RWPE2 (cell line): ENCODE measurements around the gene RAD21L1.
"Not testable (repeated sequence)": the region's sequence is repeated elsewhere in the genome, so short reads cannot be mapped to it uniquely, and the experiment has no call there.

Source experiments
- ATAC-seq: fragments of 200-7000 bp; cut with Tn5 transposase; 3 replicates; pipeline ENCODE4 v1.9.1; 2021; ENCODE audit warnings: low read depth
- DNase-seq: peaks from one replicate; pipeline ENCODE4 v3.0.0-alpha.2; 2020; ENCODE audit warnings: low spot score
- H3K27ac ChIP-seq: fragments of 450-650 bp; 2 replicates; pipeline ENCODE4 v1.5.1; 2017; ENCODE audit warnings: mild to moderate bottlenecking; ENCODE audit not compliant: poor library complexity, severe bottlenecking
- H3K27me3 ChIP-seq: fragments of 250-450 bp; sonication (Bioruptor Pico); 2 replicates; pipeline ENCODE4 v1.5.1; 2021; ENCODE audit warnings: mild to moderate bottlenecking, moderate library complexity; ENCODE audit not compliant: insufficient read depth, poor library complexity, severe bottlenecking
- H3K36me3 ChIP-seq: fragments of 250-450 bp; sonication (Bioruptor Pico); 2 replicates; pipeline ENCODE4 v1.5.1; 2020; ENCODE audit warnings: low read depth, mild to moderate bottlenecking, moderate library complexity
- H3K4me1 ChIP-seq: fragments of 250-450 bp; sonication (Bioruptor Pico); 2 replicates; pipeline ENCODE4 v1.5.1; 2021; ENCODE audit warnings: mild to moderate bottlenecking, moderate library complexity; ENCODE audit not compliant: insufficient read depth, poor library complexity, severe bottlenecking
- H3K4me3 ChIP-seq: fragments of 250-450 bp; sonication (Bioruptor Pico); 2 replicates; pipeline ENCODE4 v1.5.1; 2021; ENCODE audit warnings: mild to moderate bottlenecking, moderate library complexity; ENCODE audit not compliant: severe bottlenecking
- H3K9me3 ChIP-seq: fragments of 250-450 bp; sonication (Bioruptor Pico); 2 replicates; pipeline ENCODE4 v1.5.1; 2021; ENCODE audit warnings: mild to moderate bottlenecking, moderate library complexity; ENCODE audit not compliant: severe bottlenecking
- CTCF ChIP-seq: fragments of 450-650 bp; IDR thresholded peaks from one replicate; pipeline ENCODE4 v1.5.1; 2017; ENCODE audit warnings: mild to moderate bottlenecking, moderate library complexity; ENCODE audit not compliant: poor library complexity, severe bottlenecking

RAD21L1 gene

DNA sequence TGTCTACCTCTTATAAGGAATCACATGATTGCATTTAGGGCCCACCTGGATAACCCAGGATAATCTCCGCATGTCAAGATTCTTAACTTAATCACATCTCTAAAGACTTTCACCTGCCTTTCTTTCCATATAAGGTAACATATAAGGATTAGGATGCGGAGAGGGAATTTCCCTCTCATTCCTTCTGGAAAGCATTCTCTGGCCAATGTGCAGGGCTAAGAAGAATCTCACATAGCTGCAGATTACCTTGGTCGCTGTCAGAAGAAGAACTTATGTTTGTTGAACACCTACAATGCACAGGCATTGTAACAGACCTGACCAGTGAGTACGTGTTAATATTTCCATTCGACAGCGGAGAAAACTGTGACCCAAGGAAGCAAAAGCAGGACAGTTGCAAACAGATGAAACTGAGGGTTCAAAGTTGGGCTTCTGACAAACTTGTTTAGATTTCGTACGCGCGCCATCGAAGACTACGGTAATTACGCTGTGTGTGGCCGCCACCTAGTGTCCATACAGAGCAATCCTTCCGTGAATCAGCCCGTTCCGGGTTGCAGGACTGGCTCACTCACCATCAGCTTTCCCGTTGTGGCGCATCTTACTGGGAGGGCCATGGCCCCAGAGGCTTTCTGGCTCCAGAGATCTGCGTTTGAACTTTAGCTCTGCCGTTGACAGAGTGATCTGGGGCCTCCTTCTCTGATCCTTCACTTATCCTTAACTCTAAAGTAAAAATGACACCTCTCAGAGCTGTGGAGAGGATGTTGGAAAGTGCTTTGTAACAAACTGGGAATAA, 13.0 kb upstream of the RAD21L1 start:
- no peaks in the 10 kb centered on the region for H3K36me3 ChIP-seq
- no peak overlapping the region for H3K4me3 ChIP-seq
- no peak for DNase-seq
- peaks cover 12% of the 10 kb centered on the region for H3K27me3 ChIP-seq
- H3K9me3 ChIP-seq, result no peaks in the 10 kb centered on the region
- H3K27ac ChIP-seq, result no peak overlapping the region
- no peaks in the 10 kb centered on the region for H3K4me1 ChIP-seq
- peak; percentile 96 for TF ChIP-seq CTCF
- ATAC-seq, result peak; percentile 91

- DNase-seq (no peak), ATAC-seq (no peak)
- H3K9me3 ChIP-seq, result no peaks in the 10 kb centered on the region
- TF ChIP-seq CTCF, result no peak
- no peaks in the 10 kb centered on the region for H3K36me3 ChIP-seq
- H3K4me1 ChIP-seq, result no peaks in the 10 kb centered on the region
- no peak overlapping the region for H3K4me3 ChIP-seq
- no peak overlapping the region for H3K27ac ChIP-seq
- H3K27me3 ChIP-seq, result peaks cover 23% of the 10 kb centered on the region
Observed at GRCh38 chr20:1214838-1215261, 11.0 kb upstream of the RAD21L1 start.

DNA sequence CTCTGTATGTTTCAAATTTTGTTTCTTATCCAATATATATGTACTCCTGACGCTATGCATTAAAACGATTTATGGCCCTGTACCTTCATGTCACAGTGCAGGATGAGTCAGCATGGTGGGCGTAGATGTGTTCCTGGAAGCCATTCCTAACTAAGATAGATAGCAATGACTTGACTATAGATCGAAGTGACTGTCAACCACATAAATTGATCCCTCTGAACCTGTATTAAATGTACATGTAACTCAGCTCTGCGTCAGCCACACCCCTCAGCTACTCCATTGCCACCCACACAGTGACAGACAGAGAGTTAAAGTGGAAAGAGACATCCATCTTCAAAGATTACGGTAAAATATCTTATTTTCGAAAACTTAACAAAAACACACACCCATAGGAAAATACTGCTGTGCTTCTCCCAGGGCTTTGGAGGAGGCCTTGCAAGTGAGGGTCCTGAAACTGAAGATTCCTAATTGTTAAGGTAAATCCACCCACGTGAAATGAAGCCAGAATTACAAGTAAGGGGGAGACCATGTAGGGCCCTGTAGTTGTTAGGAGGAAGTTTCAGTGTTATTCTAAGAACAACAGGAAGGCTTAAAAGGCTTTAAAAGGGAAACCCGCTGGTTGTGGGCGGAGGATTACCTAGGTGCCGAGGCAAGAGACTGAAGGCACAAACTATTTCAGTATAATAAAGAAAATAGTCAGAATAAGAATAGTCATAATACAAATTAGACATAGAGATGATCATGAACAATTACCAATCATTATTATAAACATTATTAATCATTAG, 10.3 kb upstream of the RAD21L1 start:
- Histone ChIP-seq H3K27me3 (peaks cover 29% of the 10 kb centered on the region), H3K27ac (no peak overlapping the region), H3K9me3 (no peaks in the 10 kb centered on the region), H3K36me3 (no peaks in the 10 kb centered on the region), H3K4me3 (no peak overlapping the region), H3K4me1 (no peaks in the 10 kb centered on the region)
- no peak for DNase-seq
- ATAC-seq, result no peak
- TF ChIP-seq CTCF, result no peak

GRCh38 chr20:1216527-1217427, 9.1 kb upstream of the RAD21L1 start:
- H3K9me3 ChIP-seq, result not testable (repeated sequence)

GRCh38 chr20:1222750-1223149, 3.1 kb upstream of the RAD21L1 start:
- H3K36me3 ChIP-seq, H3K27ac ChIP-seq, H3K9me3 ChIP-seq, ATAC-seq, H3K4me1 ChIP-seq, DNase-seq, H3K4me3 ChIP-seq: not testable (repeated sequence)
- H3K27me3 ChIP-seq, result peaks cover 28% of the 10 kb centered on the region

More at GRCh38 chr20:1216527-1217427, 9.1 kb upstream of the RAD21L1 start:
- H3K36me3 ChIP-seq, H3K4me3 ChIP-seq, H3K4me1 ChIP-seq, H3K27ac ChIP-seq, DNase-seq, ATAC-seq: not testable (repeated sequence)
- H3K27me3 ChIP-seq, result peaks cover 30% of the 10 kb centered on the region
